ENCODE data around the gene ZNF83. TPM values are rescaled to one million over a fixed set of nuclear protein-coding genes. Genes with fewer than 3 reads are reported as not detected.
"Not testable (repeated sequence)": the region's sequence is repeated elsewhere in the genome, so short reads cannot be mapped to it uniquely, and the experiment has no call there.

Gene ZNF83
- total RNA-seq, 4 donors from 2014 or later = 2.8 to 8.0 (median 4.0) TPM

DNA sequence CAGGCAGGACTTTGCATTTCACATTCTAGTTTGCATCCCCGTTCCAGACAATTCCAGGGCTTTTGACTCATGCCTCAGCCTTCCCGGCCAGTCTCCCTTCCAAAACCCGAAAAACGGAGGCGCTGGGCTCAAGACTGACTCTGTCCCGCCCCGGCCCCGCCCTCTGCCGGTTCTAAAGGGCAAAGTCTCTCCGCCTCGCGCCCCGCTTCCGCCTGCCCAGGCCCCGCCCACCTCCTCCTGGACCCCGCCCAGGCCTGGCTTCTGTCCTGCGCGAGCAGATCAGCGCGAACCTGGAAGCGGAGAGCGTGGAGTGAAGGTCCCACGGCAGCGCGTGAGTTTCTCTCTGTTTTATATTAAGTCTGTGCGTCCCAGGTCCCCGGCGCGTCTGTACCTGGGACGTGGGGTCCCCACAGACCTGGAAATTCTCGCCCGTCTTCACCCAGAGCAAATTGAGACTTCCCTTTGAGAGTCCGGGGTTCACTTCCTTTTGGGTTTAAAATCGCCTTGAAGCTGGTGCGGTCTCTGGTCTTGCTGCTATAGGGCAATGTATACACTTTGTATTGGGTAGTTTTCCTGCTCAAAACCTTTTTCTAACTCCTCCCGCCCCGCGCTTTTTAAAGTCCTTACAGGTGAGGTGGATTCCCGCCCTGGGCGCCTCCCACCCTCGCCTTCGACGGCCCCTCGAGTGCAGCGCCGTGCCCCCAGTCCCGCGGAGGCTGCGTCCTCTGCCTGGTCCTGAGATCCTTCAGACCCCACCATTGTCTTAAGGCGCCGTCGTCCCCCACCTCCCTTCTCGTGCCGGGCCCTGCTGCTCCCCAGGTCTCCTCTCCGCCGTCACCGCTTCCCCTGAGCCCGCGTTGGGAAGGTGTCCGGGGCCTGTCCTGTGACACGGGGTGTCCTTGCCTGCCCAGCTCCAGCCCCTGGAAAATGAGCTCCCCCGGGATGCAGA lies 36.9 kb downstream of the ZNF83 start:
- H3K9me3 ChIP-seq = no peaks in the 10 kb centered on the region
- peak overlapping the region; percentile 25 to 66 (median 56) for H3K27ac ChIP-seq
- in situ Hi-C loops (cut with MboI; ENCODE audit: low sequenced_read_pairs in 4 of 4) (no loop called here), intact Hi-C loops (cut with DNase I; ENCODE audit: low total_unique reads) (loop anchor here (1.0 to 2.0 kb wide), 5 partner anchors 30 to 303 kb away; partner anchors contain the start of genes ZNF701, ZNF808 and ZNF83)
- H3K27me3 ChIP-seq = peaks cover 0 to 6% (median 0%) of the 10 kb centered on the region in 3 donors
- TF ChIP-seq, protein P1, sequence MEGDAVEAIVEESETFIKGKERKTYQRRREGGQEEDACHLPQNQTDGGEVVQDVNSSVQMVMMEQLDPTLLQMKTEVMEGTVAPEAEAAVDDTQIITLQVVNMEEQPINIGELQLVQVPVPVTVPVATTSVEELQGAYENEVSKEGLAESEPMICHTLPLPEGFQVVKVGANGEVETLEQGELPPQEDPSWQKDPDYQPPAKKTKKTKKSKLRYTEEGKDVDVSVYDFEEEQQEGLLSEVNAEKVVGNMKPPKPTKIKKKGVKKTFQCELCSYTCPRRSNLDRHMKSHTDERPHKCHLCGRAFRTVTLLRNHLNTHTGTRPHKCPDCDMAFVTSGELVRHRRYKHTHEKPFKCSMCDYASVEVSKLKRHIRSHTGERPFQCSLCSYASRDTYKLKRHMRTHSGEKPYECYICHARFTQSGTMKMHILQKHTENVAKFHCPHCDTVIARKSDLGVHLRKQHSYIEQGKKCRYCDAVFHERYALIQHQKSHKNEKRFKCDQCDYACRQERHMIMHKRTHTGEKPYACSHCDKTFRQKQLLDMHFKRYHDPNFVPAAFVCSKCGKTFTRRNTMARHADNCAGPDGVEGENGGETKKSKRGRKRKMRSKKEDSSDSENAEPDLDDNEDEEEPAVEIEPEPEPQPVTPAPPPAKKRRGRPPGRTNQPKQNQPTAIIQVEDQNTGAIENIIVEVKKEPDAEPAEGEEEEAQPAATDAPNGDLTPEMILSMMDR (IDR thresholded peaks at IDR 0.05 in 4 of 5, conservative IDR thresholded peaks at IDR 0.05 in 1 of 5) = peak in 4 of 5 experiments; percentile 12 to 59 (median 38)
- no peak for TF ChIP-seq POLR2A (IDR thresholded peaks at IDR 0.05)
- H3K36me3 ChIP-seq = peaks cover 0 to 8% of the 10 kb centered on the region in 2 donors
- ATAC-seq (peak; percentile 95 to 96), DNase-seq (peak; percentile 80 to 83)
- peaks cover 10 to 17% of the 10 kb centered on the region in 2 donors for H3K4me1 ChIP-seq
- H3K4me3 ChIP-seq = peak overlapping the region; percentile 54 to 100 (median 72)

DNA sequence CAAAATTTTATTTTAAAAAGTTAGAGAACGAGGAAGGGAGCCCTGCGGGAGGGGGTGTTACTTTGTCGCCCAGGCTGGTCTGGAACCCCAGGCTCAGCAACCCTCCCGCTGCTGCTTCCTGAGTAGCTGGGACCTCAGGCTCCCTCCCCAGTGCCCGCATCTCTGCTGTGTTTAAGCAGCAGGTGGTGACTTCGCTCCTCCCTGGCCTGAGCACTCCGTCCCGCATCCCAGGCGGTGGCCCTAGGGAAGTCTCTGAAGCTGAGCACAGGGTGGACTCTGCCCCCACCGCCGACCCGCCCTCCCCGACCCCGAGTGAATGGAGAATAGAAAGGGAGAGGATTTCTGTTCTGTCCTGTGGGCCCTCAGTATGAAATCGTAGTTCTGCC lies 37.5 kb downstream of the ZNF83 start:
- Histone ChIP-seq H3K9me3 (no peaks in the 10 kb centered on the region), H3K4me3 (peak overlapping the region; percentile 54 to 100 (median 72)), H3K4me1 (peaks cover 10 to 17% of the 10 kb centered on the region in 2 donors), H3K27ac (peak overlapping the region; percentile 25 to 66 (median 56)), H3K27me3 (peaks cover 0 to 6% (median 0%) of the 10 kb centered on the region in 3 donors), H3K36me3 (peaks cover 0 to 15% of the 10 kb centered on the region in 2 donors)
- in situ Hi-C loops (cut with MboI; ENCODE audit: low sequenced_read_pairs in 4 of 4) (no loop called here), intact Hi-C loops (cut with DNase I; ENCODE audit: low total_unique reads) (loop anchor here (1.0 to 2.0 kb wide), 5 partner anchors 30 to 302 kb away; partner anchors contain the start of genes ZNF701, ZNF808 and ZNF83)
- ATAC-seq = peak in 1 of 2 donors; percentile 18
- TF ChIP-seq, protein P1 (IDR thresholded peaks at IDR 0.05 in 4 of 5, conservative IDR thresholded peaks at IDR 0.05 in 1 of 5) = no peak
- DNase-seq = no peak

DNA sequence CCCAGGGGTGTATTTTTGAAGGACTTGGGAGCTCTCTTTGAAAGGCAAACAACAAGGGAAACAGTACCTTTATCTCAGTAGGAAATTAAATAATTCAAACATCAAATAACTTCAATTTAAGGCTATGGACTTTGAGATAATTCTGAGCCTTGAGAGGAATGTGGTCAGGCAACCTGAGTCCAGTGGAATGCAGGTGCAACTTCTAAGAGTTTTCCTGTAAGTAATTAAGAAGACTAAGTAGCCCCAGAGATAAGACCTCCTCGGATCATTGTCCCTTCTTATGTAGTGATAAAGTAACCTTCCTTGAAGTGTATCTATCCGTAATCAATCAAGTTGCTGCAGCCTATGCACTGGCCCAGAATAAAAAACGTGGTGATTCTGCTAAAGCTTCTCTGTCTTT lies 38.9 kb downstream of the ZNF83 start:
- DNase-seq (no peak), ATAC-seq (no peak)
- peaks cover 0 to 6% (median 0%) of the 10 kb centered on the region in 3 donors for H3K27me3 ChIP-seq
- H3K36me3 ChIP-seq = peaks cover 0 to 18% of the 10 kb centered on the region in 2 donors
- no peak overlapping the region for H3K4me3 ChIP-seq
- H3K9me3 ChIP-seq = no peaks in the 10 kb centered on the region
- peaks cover 10 to 17% of the 10 kb centered on the region in 2 donors for H3K4me1 ChIP-seq
- intact Hi-C loops (cut with DNase I; ENCODE audit: low total_unique reads) = no loop called here
- in situ Hi-C loops (cut with MboI; ENCODE audit: low sequenced_read_pairs in 4 of 4) = no loop called here
- H3K27ac ChIP-seq = no peak overlapping the region
- TF ChIP-seq, protein P1 (IDR thresholded peaks at IDR 0.05 in 4 of 5, conservative IDR thresholded peaks at IDR 0.05 in 1 of 5) = no peak
- TF ChIP-seq POLR2A (IDR thresholded peaks at IDR 0.05) = no peak

GRCh38 chr19:52593441-52593840 lies 44.7 kb downstream of the ZNF83 start:
- intact Hi-C loops (cut with DNase I; ENCODE audit: low total_unique reads); H3K4me3 ChIP-seq; H3K27me3 ChIP-seq; in situ Hi-C loops (cut with MboI; ENCODE audit: low sequenced_read_pairs in 4 of 4); H3K9me3 ChIP-seq; DNase-seq; H3K27ac ChIP-seq; H3K4me1 ChIP-seq; ATAC-seq: not testable (repeated sequence)
- peaks cover 0 to 44% of the 10 kb centered on the region in 2 donors for H3K36me3 ChIP-seq

GRCh38 chr19:52592301-52592700 lies 45.9 kb downstream of the ZNF83 start:
- H3K9me3 ChIP-seq = no peaks in the 10 kb centered on the region
- no peaks in the 10 kb centered on the region for H3K27me3 ChIP-seq
- intact Hi-C loops (cut with DNase I; ENCODE audit: low total_unique reads) (no loop called here), in situ Hi-C loops (cut with MboI; ENCODE audit: low sequenced_read_pairs in 4 of 4) (no loop called here)
- ATAC-seq (no peak), DNase-seq (no peak)
- H3K27ac ChIP-seq = no peak overlapping the region
- no peaks in the 10 kb centered on the region for H3K4me1 ChIP-seq
- H3K4me3 ChIP-seq = no peak overlapping the region
- peaks cover 0 to 44% of the 10 kb centered on the region in 2 donors for H3K36me3 ChIP-seq
- TF ChIP-seq, protein P1 (IDR thresholded peaks at IDR 0.05 in 4 of 5, conservative IDR thresholded peaks at IDR 0.05 in 1 of 5) = no peak
- no peak for TF ChIP-seq POLR2A (IDR thresholded peaks at IDR 0.05)

Measured in gastrocnemius medialis (tissue), 4 donors.